K562 (cell line): Measurements from ENCODE around the gene SRSF9. TPM values are rescaled to one million over a fixed set of nuclear protein-coding genes. Genes with fewer than 3 reads are reported as not detected.

Experiments
- CEBPG ChIP-seq, 3 experiments: fragments of 200-800 bp in 1 of 3; sonication (Bioruptor generic) in 1 of 3; sonication (generic) in 1 of 3; formaldehyde crosslinking in 1 of 3; IDR thresholded peaks in 2 of 3; conservative IDR thresholded peaks in 1 of 3; 2 replicates each; pipeline versions ENCODE4 v1.6.1 to v1.8.0; 2016 to 2022; ENCODE audit warnings: missing compliant biosample characterization in 2 of 3, missing genetic modification characterization in 2 of 3, mild to moderate bottlenecking in 1 of 3, missing genetic modification reagents in 1 of 3
- DMBX1 ChIP-seq: fragments of 250-450 bp; sonication (Bioruptor Pico); IDR thresholded peaks from 2 replicates; pipeline ENCODE4 v1.8.0; 2022; ENCODE audit warnings: inconsistent platforms, mild to moderate bottlenecking, moderate library complexity, borderline replicate concordance
- E2F1 ChIP-seq: sonication (generic); formaldehyde crosslinking; IDR thresholded peaks from 2 replicates; pipeline ENCODE4 v1.8.1; 2023; ENCODE audit warnings: mild to moderate bottlenecking, missing genetic modification reagents, moderate library complexity
- ETS2 ChIP-seq: IDR thresholded peaks from 2 replicates; pipeline ENCODE4 v1.6.1; 2016; ENCODE audit warnings: borderline replicate concordance, missing genetic modification characterization, mild to moderate bottlenecking, moderate library complexity, missing compliant biosample characterization; ENCODE audit not compliant: poor library complexity, severe bottlenecking
- GABPB1 ChIP-seq: sonication (generic); formaldehyde crosslinking; IDR thresholded peaks from 2 replicates; pipeline ENCODE4 v1.8.0; 2022; ENCODE audit warnings: mild to moderate bottlenecking, missing genetic modification reagents
- GTF2A2 ChIP-seq: IDR thresholded peaks from 2 replicates; pipeline ENCODE4 v1.6.1; 2016; ENCODE audit warnings: mild to moderate bottlenecking, missing genetic modification characterization, missing compliant biosample characterization
- HEY1 ChIP-seq: fragments of 250-450 bp; sonication (Bioruptor Pico); IDR thresholded peaks from 2 replicates; pipeline ENCODE4 v1.5.0; 2020; ENCODE audit warnings: mild to moderate bottlenecking, moderate library complexity, borderline replicate concordance
- KLF1 ChIP-seq: fragments of 450-650 bp; IDR thresholded peaks from 2 replicates; pipeline ENCODE4 v1.6.1; 2016; ENCODE audit warnings: missing genetic modification characterization, missing compliant biosample characterization
- LEF1 ChIP-seq: fragments of 450-650 bp; IDR thresholded peaks from 2 replicates; pipeline ENCODE4 v1.6.1; 2016; ENCODE audit warnings: mild to moderate bottlenecking
- MED1 ChIP-seq: sonication (generic); formaldehyde crosslinking; IDR thresholded peaks from 2 replicates; pipeline ENCODE4 v1.8.1; 2023; ENCODE audit warnings: missing genetic modification reagents, borderline replicate concordance
- MLLT1 ChIP-seq, 2 experiments: fragments of 450-650 bp; IDR thresholded peaks; 2 replicates each; pipeline ENCODE4 v1.6.1; 2016
- PCBP1 ChIP-seq: fragments of 200-400 bp; formaldehyde crosslinking; IDR thresholded peaks from 2 replicates; pipeline ENCODE4 v1.6.1; 2018; ENCODE audit warnings: mild to moderate bottlenecking, low read depth, low read length; ENCODE audit not compliant: poor library complexity, severe bottlenecking
- RB1 ChIP-seq: fragments of 450-650 bp; IDR thresholded peaks from 2 replicates; pipeline ENCODE4 v1.6.1; 2017; ENCODE audit warnings: low read depth, mild to moderate bottlenecking
- SMAD4 ChIP-seq: fragments of 250-450 bp; sonication (Bioruptor Pico); conservative IDR thresholded peaks from 2 replicates; pipeline ENCODE4 v1.8.0; 2021; ENCODE audit warnings: inconsistent platforms, mild to moderate bottlenecking, moderate library complexity
- SOX6 ChIP-seq: fragments of 450-650 bp; IDR thresholded peaks from 2 replicates; pipeline ENCODE4 v1.6.1; 2014; ENCODE audit warnings: mild to moderate bottlenecking
- SPI1 ChIP-seq: IDR thresholded peaks from 2 replicates; pipeline ENCODE4 v1.6.1; 2011; ENCODE audit warnings: low read depth, low read length, control low read depth, borderline replicate concordance
- STAT5A ChIP-seq: IDR thresholded peaks from 2 replicates; pipeline ENCODE4 v1.6.1; 2012; ENCODE audit warnings: low read length, inconsistent platforms, borderline replicate concordance
- ZNF347 ChIP-seq: fragments of 450-650 bp; formaldehyde crosslinking; IDR thresholded peaks from 2 replicates; pipeline ENCODE4 v1.4.0; 2020; ENCODE audit warnings: low read depth, mild to moderate bottlenecking, moderate library complexity
- ZNF707 ChIP-seq: fragments of 250-450 bp; sonication (Bioruptor Pico); conservative IDR thresholded peaks from 2 replicates; pipeline ENCODE4 v1.8.0; 2022; ENCODE audit warnings: inconsistent platforms, mild to moderate bottlenecking, moderate library complexity
- polyA plus RNA-seq, 8 experiments: library from polyadenylated mRNA; depleted of rRNA in 4 of 8; stranded (reverse) in 5 of 8; unstranded in 3 of 8; fragments of >200 nt; fragmentation: Nextera tagmentation in 2 of 8; fragmentation: Illumina TruSeq in 1 of 8; extraction: Ambion mirVana in 2 of 8; extraction: Trizol in 1 of 8; gene quantifications; 2 replicates each; pipeline versions ENCODE4 v1.2.1 to v1.2.3, GENCODE V29; 2011 to 2014; ENCODE audit warnings: inconsistent platforms in 1 of 8, missing spikeins in 1 of 8
- total RNA-seq, 7 experiments: library from RNA; depleted of rRNA in 6 of 7; stranded (reverse); fragments of >200 nt in 6 of 7; fragmentation: Illumina TruSeq in 2 of 7; extraction: Trizol in 2 of 7; gene quantifications; 2 replicates each; pipeline versions ENCODE4 v1.2.1 to v1.2.3, GENCODE V29; 2011 to 2021; ENCODE audit warnings: low replicate concordance in 1 of 7
- TF ChIP-seq, protein P1 (sequence below): fragments of 250-450 bp; sonication (Bioruptor Pico); IDR thresholded peaks from 2 replicates; pipeline ENCODE4 v1.8.0; 2022; ENCODE audit warnings: moderate library complexity, mild to moderate bottlenecking, inconsistent platforms
- TF ChIP-seq, protein P2 (sequence below): fragments of 450-650 bp; conservative IDR thresholded peaks from 2 replicates; pipeline ENCODE4 v1.6.1; 2016; ENCODE audit warnings: missing genetic modification characterization, low read depth, mild to moderate bottlenecking, missing compliant biosample characterization, moderate library complexity

Gene SRSF9
- total and polyA plus RNA-seq, 9 of the 15 experiments (the other 6 are each of a cell fraction or from before 2014, with no cell fraction given): 40.3 to 291 (median 230) TPM

GRCh38 chr12:120445911-120446843 is 23.4 kb downstream of the SRSF9 start, which contains the start of the genes GATC and TRIAP1 (continued):
- TF ChIP-seq E2F1: no peak
- TF ChIP-seq CEBPG (CRISPR knock-in tag; IDR thresholded peaks at IDR 0.05): peak; percentile 68
- TF ChIP-seq CEBPG (tag; conservative IDR thresholded peaks at IDR 0.05 in 1 of 2, IDR thresholded peaks at IDR 0.05 in 1 of 2): peak in 1 of 2 experiments; percentile 25; a peak in 1 of 4 replicates
- no peak for TF ChIP-seq LEF1
- TF ChIP-seq ZNF347: no peak
- TF ChIP-seq HEY1: no peak
- TF ChIP-seq RB1: peak; percentile 93
- TF ChIP-seq PCBP1: no peak
- peak in 1 of 2 experiments; percentile 100; a peak in 3 of 4 replicates for TF ChIP-seq MLLT1 (IDR thresholded peaks at IDR 0.05)
- TF ChIP-seq SOX6: 0 out of 2 replicates have a peak, but pooled peaks have one; percentile 15
- TF ChIP-seq DMBX1 (CRISPR knock-in tag): no peak
- TF ChIP-seq GTF2A2: no peak
- TF ChIP-seq, protein P1, sequence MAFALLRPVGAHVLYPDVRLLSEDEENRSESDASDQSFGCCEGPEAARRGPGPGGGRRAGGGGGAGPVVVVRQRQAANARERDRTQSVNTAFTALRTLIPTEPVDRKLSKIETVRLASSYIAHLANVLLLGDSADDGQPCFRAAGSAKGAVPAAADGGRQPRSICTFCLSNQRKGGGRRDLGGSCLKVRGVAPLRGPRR (CRISPR knock-in tag): no peak
- TF ChIP-seq ZNF707 (CRISPR knock-in tag): no peak
- TF ChIP-seq GABPB1 (CRISPR knock-in tag): peak; percentile 84
- TF ChIP-seq, protein P2, sequence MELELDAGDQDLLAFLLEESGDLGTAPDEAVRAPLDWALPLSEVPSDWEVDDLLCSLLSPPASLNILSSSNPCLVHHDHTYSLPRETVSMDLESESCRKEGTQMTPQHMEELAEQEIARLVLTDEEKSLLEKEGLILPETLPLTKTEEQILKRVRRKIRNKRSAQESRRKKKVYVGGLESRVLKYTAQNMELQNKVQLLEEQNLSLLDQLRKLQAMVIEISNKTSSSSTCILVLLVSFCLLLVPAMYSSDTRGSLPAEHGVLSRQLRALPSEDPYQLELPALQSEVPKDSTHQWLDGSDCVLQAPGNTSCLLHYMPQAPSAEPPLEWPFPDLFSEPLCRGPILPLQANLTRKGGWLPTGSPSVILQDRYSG (tag): no peak
- no peak for TF ChIP-seq SPI1
- TF ChIP-seq MED1 (CRISPR knock-in tag): no peak
- TF ChIP-seq ETS2 (tag): no peak
- TF ChIP-seq KLF1 (tag): no peak; the same call in 1 of the 2 replicates
- TF ChIP-seq STAT5A: no peak
- TF ChIP-seq SMAD4 (CRISPR knock-in tag): peak; percentile 83
